HG03045 (cell line): ENCODE measurements around the gene KCNK1.

Experiments used
- ATAC-seq: cut with Tn5 transposase; IDR thresholded peaks from one replicate; pipeline ENCODE4 v1.9.1; 2021; ENCODE audit warnings: mild to moderate bottlenecking, moderate library complexity; ENCODE audit not compliant: unreplicated experiment

The KCNK1 gene

GRCh38 chr1:233613252-233614172 lies at the start of gene KCNK1:
Gene KCNK1 (plus strand): TSS chr1:233614106. CDS start chr1:233614172, 66 bp downstream.
- ATAC-seq, result peak; percentile 25

GRCh38 chr1:233565313-233565712 lies 48.6 kb upstream of the KCNK1 start:
- no peak for ATAC-seq

- ATAC-seq, result no peak
Observed at GRCh38 chr1:233566886-233567285, 47.0 kb upstream of the KCNK1 start.

- ATAC-seq, result no peak
Observed at GRCh38 chr1:233569636-233570035, 44.3 kb upstream of the KCNK1 start.

- ATAC-seq, result no peak
Observed at GRCh38 chr1:233570216-233570615, 43.7 kb upstream of the KCNK1 start.

- no peak for ATAC-seq
Observed at GRCh38 chr1:233570706-233571105, 43.2 kb upstream of the KCNK1 start.

- ATAC-seq, result no peak
Observed at GRCh38 chr1:233572896-233573295, 41.0 kb upstream of the KCNK1 start.

GRCh38 chr1:233575450-233575849 lies 38.5 kb upstream of the KCNK1 start:
- ATAC-seq, result no peak

- ATAC-seq, result no peak
Observed at GRCh38 chr1:233582439-233582838, 31.5 kb upstream of the KCNK1 start.

GRCh38 chr1:233584376-233584775 lies 29.5 kb upstream of the KCNK1 start:
- ATAC-seq, result no peak

GRCh38 chr1:233584931-233585330 lies 29.0 kb upstream of the KCNK1 start:
- ATAC-seq, result no peak

GRCh38 chr1:233586301-233586700 lies 27.6 kb upstream of the KCNK1 start:
- ATAC-seq, result no peak

GRCh38 chr1:233587196-233587595 lies 26.7 kb upstream of the KCNK1 start:
- no peak for ATAC-seq

- no peak for ATAC-seq
Observed at GRCh38 chr1:233587958-233588799, 25.7 kb upstream of the KCNK1 start.

- ATAC-seq, result no peak
Observed at GRCh38 chr1:233597489-233597901, 16.4 kb upstream of the KCNK1 start.

GRCh38 chr1:233598891-233599541 lies 14.9 kb upstream of the KCNK1 start:
- ATAC-seq, result peak; percentile 67

- peak; percentile 43 for ATAC-seq
Observed at GRCh38 chr1:233599542-233600073, 14.3 kb upstream of the KCNK1 start.

GRCh38 chr1:233600488-233600887 lies 13.4 kb upstream of the KCNK1 start:
- no peak for ATAC-seq

GRCh38 chr1:233603478-233603877 lies 10.4 kb upstream of the KCNK1 start:
- ATAC-seq, result no peak

GRCh38 chr1:233605205-233605604 lies 8.7 kb upstream of the KCNK1 start:
- ATAC-seq, result no peak

GRCh38 chr1:233606813-233607212 lies 7.1 kb upstream of the KCNK1 start:
- ATAC-seq, result no peak
